CD14-positive monocyte (primary cell): ENCODE measurements around the gene P2RX3. TPM values are rescaled to one million over a fixed set of nuclear protein-coding genes. Genes with fewer than 3 reads are reported as not detected.

Source experiments
- DNase-seq, 3 donors: peaks; one replicate each; pipeline ENCODE4 v3.0.0-alpha.2; 2011 to 2022
- H2AFZ ChIP-seq: 2 replicates; pipeline ENCODE4 v1.6.0; 2012; ENCODE audit warnings: mild to moderate bottlenecking, low read depth, low read length, inconsistent platforms; ENCODE audit not compliant: insufficient read depth, poor library complexity, severe bottlenecking
- H3K27ac ChIP-seq, 2 donors: 1 replicate in 1 of 2; 2 replicates in 1 of 2; pipeline ENCODE4 v1.5.1; 2012 to 2013; ENCODE audit warnings: low read length in 2 of 2, control low read depth in 1 of 2, inconsistent platforms in 1 of 2, low read depth in 1 of 2, mild to moderate bottlenecking in 1 of 2
- H3K27me3 ChIP-seq, 2 donors: one replicate each; pipeline versions ENCODE4 v1.6.0 to v1.6.1; 2011 to 2013; ENCODE audit warnings: low read length in 2 of 2; ENCODE audit not compliant: control insufficient read depth in 2 of 2, insufficient read depth in 2 of 2
- H3K36me3 ChIP-seq, 2 donors: replicated peaks in 1 of 2; 1 replicate in 1 of 2; 2 replicates in 1 of 2; pipeline versions ENCODE4 v1.5.1 to v1.6.1; 2012 to 2013; ENCODE audit warnings: low read length in 2 of 2, control low read depth in 1 of 2, inconsistent platforms in 1 of 2, mild to moderate bottlenecking in 1 of 2; ENCODE audit not compliant: insufficient read depth in 2 of 2, control insufficient read depth in 1 of 2
- H3K4me1 ChIP-seq, 2 donors: 1 replicate in 1 of 2; 2 replicates in 1 of 2; pipeline versions ENCODE4 v1.5.1 to v1.6.1; 2012 to 2013; ENCODE audit warnings: low read length in 2 of 2, control low read depth in 1 of 2, inconsistent platforms in 1 of 2, mild to moderate bottlenecking in 1 of 2, moderate library complexity in 1 of 2; ENCODE audit not compliant: insufficient read depth in 2 of 2, control insufficient read depth in 1 of 2
- H3K4me2 ChIP-seq: replicated peaks from 2 replicates; pipeline ENCODE3; 2012; ENCODE audit warnings: low read length, moderate library complexity, mild to moderate bottlenecking; ENCODE audit not compliant: poor library complexity, severe bottlenecking; ENCODE audit errors: extremely low read depth
- H3K4me3 ChIP-seq, 3 experiments: fragments of 200-600 bp in 1 of 3; sonication (generic) in 1 of 3; replicated peaks in 1 of 3; 1 replicate in 2 of 3; 2 replicates in 1 of 3; pipeline ENCODE4 v1.5.1; 2011 to 2013; ENCODE audit warnings: low read length in 3 of 3, mild to moderate bottlenecking in 3 of 3, control low read depth in 2 of 3, low read depth in 2 of 3, inconsistent platforms in 1 of 3, moderate library complexity in 1 of 3
- H3K79me2 ChIP-seq: 2 replicates; pipeline ENCODE4 v1.6.0; 2012; ENCODE audit warnings: mild to moderate bottlenecking, control low read depth, inconsistent platforms, low read length, moderate library complexity; ENCODE audit not compliant: insufficient read depth
- H3K9ac ChIP-seq: 2 replicates; pipeline ENCODE4 v1.6.0; 2017; ENCODE audit warnings: low read length, mild to moderate bottlenecking; ENCODE audit not compliant: insufficient read depth, poor library complexity, severe bottlenecking
- H3K9me3 ChIP-seq, 2 donors: replicated peaks in 1 of 2; 1 replicate in 1 of 2; 2 replicates in 1 of 2; pipeline versions ENCODE4 v1.5.1 to v1.6.1; 2012 to 2013; ENCODE audit warnings: low read length in 2 of 2, control low read depth in 1 of 2; ENCODE audit not compliant: control insufficient read depth in 1 of 2, insufficient read depth in 1 of 2
- H4K20me1 ChIP-seq: 2 replicates; pipeline ENCODE4 v1.6.0; 2012; ENCODE audit warnings: mild to moderate bottlenecking, low read length, control low read depth, moderate library complexity; ENCODE audit not compliant: insufficient read depth
- H3K27ac Mint-ChIP-seq, 7 donors: one replicate each; pipeline ENCODE4 v1.8.0; 2020; ENCODE audit warnings: mild to moderate bottlenecking in 7 of 7, mixed read lengths in 7 of 7, moderate library complexity in 6 of 7, inconsistent platforms in 2 of 7
- H3K27me3 Mint-ChIP-seq, 3 donors: one replicate each; pipeline ENCODE4 v1.8.0; 2021 to 2022; ENCODE audit warnings: low read depth in 3 of 3, mild to moderate bottlenecking in 3 of 3, mixed read lengths in 3 of 3, moderate library complexity in 3 of 3, inconsistent platforms in 1 of 3
- H3K36me3 Mint-ChIP-seq, 2 donors: one replicate each; pipeline ENCODE4 v1.8.0; 2020; ENCODE audit warnings: mixed read lengths in 2 of 2, inconsistent platforms in 1 of 2, mild to moderate bottlenecking in 1 of 2
- H3K4me1 Mint-ChIP-seq: one replicate; pipeline ENCODE4 v1.8.0; 2020; ENCODE audit warnings: mild to moderate bottlenecking, mixed read lengths
- H3K4me3 Mint-ChIP-seq, 2 donors: one replicate each; pipeline ENCODE4 v1.8.0; 2020; ENCODE audit warnings: mild to moderate bottlenecking in 2 of 2, mixed read lengths in 2 of 2, moderate library complexity in 1 of 2
- H3K9me3 Mint-ChIP-seq, 7 donors: one replicate each; pipeline ENCODE4 v1.8.0; 2020 to 2022; ENCODE audit warnings: mixed read lengths in 7 of 7, mild to moderate bottlenecking in 6 of 7, moderate library complexity in 6 of 7, inconsistent platforms in 2 of 7
- WGBS: methylation state at CpG from one replicate; pipeline ENCODE4 v1.1.5; 2013; ENCODE audit warnings: missing lambda C conversion rate; ENCODE audit not compliant: insufficient coverage; 5-methylcytosine and 5-hydroxymethylcytosine counted together
- intact Hi-C, 2 donors: fragments of 100-400 bp; cut with micrococcal nuclease; formaldehyde crosslinking; loops; one replicate each; pipeline versions ENCODE4 v1.15.0 to v1.15.1; 2023
- polyA plus RNA-seq, 3 donors: library from polyadenylated mRNA; depleted of rRNA in 1 of 3; unstranded in 2 of 3; stranded (reverse) in 1 of 3; fragments of 300-500 nt in 2 of 3; fragments of >200 nt in 1 of 3; fragmentation: Illumina TruSeq in 2 of 3; gene quantifications; 1 replicate in 2 of 3; 2 replicates in 1 of 3; pipeline ENCODE4 v1.2.3, GENCODE V29; 2012 to 2021
- TF ChIP-seq, protein P1 (sequence below): fragments of 200-600 bp; IDR thresholded peaks from one replicate; pipeline ENCODE4 v1.8.0; 2022; ENCODE audit warnings: antibody characterized with exemption, mild to moderate bottlenecking

P2RX3 gene
- polyA plus RNA-seq, 3 donors = not detected

DNA sequence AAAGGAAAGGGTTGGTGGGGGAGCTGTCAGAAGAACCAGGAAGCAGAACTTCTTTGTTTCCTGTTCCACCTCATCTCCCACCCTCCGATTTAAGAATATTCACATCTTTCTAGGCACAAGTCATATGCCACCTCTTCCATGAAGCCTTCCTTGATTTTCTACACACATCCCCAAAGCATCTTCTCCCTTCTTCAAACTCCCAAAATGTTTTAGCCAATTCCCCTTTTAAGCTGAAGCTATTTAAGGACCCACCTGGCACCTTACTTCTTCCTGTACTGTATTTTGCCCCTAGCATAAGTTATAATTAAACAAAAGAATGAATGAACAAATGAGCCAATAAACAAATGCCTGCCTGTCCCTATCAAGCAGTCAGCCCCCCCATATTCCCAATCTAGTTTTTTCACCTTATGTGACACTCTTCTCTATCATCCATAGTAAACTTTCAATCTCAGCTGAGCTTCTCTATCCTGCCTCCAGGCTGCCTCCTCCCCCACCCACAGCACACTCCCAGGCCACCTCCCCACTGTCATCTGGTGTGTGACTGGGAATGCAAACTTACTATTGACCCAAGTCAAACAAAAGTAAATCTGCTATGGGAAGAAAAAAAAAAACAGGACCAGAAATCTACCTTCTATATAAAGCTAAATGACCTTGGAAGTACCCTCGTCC, 17.3 kb upstream of the P2RX3 start:
- H3K4me1 ChIP-seq = peaks cover 13 to 15% of the 10 kb centered on the region in 2 donors
- no peaks in the 10 kb centered on the region for H3K9me3 ChIP-seq
- H3K9me3 Mint-ChIP-seq = peaks cover 0 to 4% (median 0%) of the 10 kb centered on the region in 7 donors
- no peak overlapping the region for H3K27ac ChIP-seq
- H2AFZ ChIP-seq = no peak overlapping the region
- H3K27me3 Mint-ChIP-seq = peaks cover 0 to 5% (median 0%) of the 10 kb centered on the region in 3 donors
- intact Hi-C loops = no loop called here
- peaks cover 18% of the 10 kb centered on the region for H3K4me1 Mint-ChIP-seq
- no peaks in the 10 kb centered on the region for H3K27me3 ChIP-seq
- TF ChIP-seq, protein P1, sequence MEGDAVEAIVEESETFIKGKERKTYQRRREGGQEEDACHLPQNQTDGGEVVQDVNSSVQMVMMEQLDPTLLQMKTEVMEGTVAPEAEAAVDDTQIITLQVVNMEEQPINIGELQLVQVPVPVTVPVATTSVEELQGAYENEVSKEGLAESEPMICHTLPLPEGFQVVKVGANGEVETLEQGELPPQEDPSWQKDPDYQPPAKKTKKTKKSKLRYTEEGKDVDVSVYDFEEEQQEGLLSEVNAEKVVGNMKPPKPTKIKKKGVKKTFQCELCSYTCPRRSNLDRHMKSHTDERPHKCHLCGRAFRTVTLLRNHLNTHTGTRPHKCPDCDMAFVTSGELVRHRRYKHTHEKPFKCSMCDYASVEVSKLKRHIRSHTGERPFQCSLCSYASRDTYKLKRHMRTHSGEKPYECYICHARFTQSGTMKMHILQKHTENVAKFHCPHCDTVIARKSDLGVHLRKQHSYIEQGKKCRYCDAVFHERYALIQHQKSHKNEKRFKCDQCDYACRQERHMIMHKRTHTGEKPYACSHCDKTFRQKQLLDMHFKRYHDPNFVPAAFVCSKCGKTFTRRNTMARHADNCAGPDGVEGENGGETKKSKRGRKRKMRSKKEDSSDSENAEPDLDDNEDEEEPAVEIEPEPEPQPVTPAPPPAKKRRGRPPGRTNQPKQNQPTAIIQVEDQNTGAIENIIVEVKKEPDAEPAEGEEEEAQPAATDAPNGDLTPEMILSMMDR = no peak
- H3K36me3 ChIP-seq = no peaks in the 10 kb centered on the region
- peaks cover 0 to 2% of the 10 kb centered on the region in 2 donors for H3K36me3 Mint-ChIP-seq
- DNase-seq = no peak
- no peak overlapping the region for H3K9ac ChIP-seq
- H3K79me2 ChIP-seq = no peaks in the 10 kb centered on the region
- H3K4me3 ChIP-seq = no peak overlapping the region
- no peak overlapping the region for H3K4me2 ChIP-seq
- H3K27ac Mint-ChIP-seq = no peak overlapping the region
- 100% methylated on average over 2 of the region's 2 CpGs for WGBS
- H4K20me1 ChIP-seq = no peaks in the 10 kb centered on the region
- H3K4me3 Mint-ChIP-seq = no peak overlapping the region

DNA sequence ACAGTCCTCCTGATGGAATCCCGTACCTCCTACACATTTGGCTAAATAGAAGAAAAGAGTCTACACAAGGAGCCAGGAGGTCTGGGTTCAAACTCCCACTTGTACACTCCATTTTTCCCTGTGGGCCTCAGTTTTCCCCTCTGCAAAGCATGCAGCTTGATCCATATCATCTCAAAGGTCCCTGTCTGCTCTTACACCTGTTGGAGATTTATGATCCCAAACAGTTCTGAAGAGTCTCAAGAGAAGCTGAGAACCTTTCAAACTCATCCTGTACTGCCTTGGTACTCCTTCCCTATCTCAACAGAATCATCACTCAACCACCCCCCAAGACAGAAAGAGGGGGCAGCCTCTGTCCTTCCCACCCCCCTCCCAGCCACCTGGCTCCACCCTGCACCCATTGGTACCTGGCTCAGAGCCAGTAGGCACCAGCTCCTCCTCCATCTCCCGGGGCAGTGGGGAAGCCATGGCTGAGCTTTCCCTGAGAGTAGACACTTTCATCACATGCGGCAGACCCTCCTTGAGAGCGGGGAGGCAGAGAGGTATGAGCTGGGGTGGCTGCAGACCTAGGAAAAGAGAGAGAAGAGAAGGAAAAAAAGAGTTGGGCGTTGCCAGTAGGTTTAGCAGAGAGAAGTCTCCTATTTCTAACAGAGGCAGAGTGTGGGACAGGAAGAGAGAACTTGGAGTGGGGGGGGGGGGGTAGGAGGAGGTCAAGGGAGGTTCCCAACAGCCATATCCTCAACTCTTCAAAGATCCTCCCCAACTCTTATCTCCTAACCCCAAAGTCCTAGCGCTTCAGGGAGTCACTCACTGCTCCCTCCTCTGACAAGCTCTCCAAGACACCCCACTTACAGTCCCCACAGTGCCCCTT, 16.5 kb upstream of the P2RX3 start:
- peaks cover 4 to 10% of the 10 kb centered on the region in 2 donors for H3K36me3 Mint-ChIP-seq
- DNase-seq = no peak
- H3K4me2 ChIP-seq = no peak overlapping the region
- H3K27ac ChIP-seq = no peak overlapping the region
- H3K4me3 Mint-ChIP-seq = no peak overlapping the region
- no peak overlapping the region for H3K4me3 ChIP-seq
- no peaks in the 10 kb centered on the region for H3K9me3 ChIP-seq
- peaks cover 24% of the 10 kb centered on the region for H3K4me1 Mint-ChIP-seq
- no peak overlapping the region for H3K9ac ChIP-seq
- H2AFZ ChIP-seq = no peak overlapping the region
- peaks cover 0 to 5% (median 1%) of the 10 kb centered on the region in 3 donors for H3K27me3 Mint-ChIP-seq
- H3K79me2 ChIP-seq = no peaks in the 10 kb centered on the region
- intact Hi-C loops = no loop called here
- H3K36me3 ChIP-seq = peaks cover 0 to 4% of the 10 kb centered on the region in 2 donors
- 94% methylated on average over 2 of the region's 6 CpGs for WGBS
- peak overlapping the region in 2 of 7 donors; percentile 21 to 71 for H3K27ac Mint-ChIP-seq
- no peaks in the 10 kb centered on the region for H3K27me3 ChIP-seq
- H4K20me1 ChIP-seq = no peaks in the 10 kb centered on the region
- peaks cover 0 to 4% (median 0%) of the 10 kb centered on the region in 7 donors for H3K9me3 Mint-ChIP-seq
- TF ChIP-seq, protein P1 = no peak
- peaks cover 16 to 19% of the 10 kb centered on the region in 2 donors for H3K4me1 ChIP-seq
